ENCODE data around the gene PTPRD.

DNA sequence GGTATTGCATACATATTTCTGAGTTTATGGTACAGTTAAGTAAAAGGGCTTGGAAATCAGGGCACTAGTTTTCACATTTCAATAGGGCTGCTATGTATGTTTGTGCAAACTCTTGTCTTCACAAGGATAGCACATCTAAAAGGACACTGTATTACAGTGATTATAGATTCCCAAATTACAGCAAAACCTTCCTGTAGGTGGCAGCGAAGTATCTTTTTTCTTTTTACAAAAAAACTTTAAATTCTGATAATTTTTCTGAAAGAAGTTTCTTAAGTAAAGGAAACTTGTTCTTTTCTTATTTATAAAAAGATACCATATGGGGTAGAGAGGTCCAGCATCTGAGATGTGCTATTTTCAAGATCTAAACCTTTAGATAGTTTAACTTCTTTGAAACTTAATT, 337.8 kb downstream of the PTPRD start:
- TF ChIP-seq POLR2A (IDR thresholded peaks at IDR 0.05) (no peak), POLR2AphosphoS5 (IDR thresholded peaks at IDR 0.05) (no peak)
- TF ChIP-seq, protein P1, sequence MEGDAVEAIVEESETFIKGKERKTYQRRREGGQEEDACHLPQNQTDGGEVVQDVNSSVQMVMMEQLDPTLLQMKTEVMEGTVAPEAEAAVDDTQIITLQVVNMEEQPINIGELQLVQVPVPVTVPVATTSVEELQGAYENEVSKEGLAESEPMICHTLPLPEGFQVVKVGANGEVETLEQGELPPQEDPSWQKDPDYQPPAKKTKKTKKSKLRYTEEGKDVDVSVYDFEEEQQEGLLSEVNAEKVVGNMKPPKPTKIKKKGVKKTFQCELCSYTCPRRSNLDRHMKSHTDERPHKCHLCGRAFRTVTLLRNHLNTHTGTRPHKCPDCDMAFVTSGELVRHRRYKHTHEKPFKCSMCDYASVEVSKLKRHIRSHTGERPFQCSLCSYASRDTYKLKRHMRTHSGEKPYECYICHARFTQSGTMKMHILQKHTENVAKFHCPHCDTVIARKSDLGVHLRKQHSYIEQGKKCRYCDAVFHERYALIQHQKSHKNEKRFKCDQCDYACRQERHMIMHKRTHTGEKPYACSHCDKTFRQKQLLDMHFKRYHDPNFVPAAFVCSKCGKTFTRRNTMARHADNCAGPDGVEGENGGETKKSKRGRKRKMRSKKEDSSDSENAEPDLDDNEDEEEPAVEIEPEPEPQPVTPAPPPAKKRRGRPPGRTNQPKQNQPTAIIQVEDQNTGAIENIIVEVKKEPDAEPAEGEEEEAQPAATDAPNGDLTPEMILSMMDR (IDR thresholded peaks at IDR 0.05 in 8 of 11, conservative IDR thresholded peaks at IDR 0.05 in 3 of 11) = no peak
